ENCODE measurements around the gene HACD3.
"Not testable (repeated sequence)": the region's sequence is repeated elsewhere in the genome, so short reads cannot be mapped to it uniquely, and the experiment has no call there.

HACD3 gene

DNA sequence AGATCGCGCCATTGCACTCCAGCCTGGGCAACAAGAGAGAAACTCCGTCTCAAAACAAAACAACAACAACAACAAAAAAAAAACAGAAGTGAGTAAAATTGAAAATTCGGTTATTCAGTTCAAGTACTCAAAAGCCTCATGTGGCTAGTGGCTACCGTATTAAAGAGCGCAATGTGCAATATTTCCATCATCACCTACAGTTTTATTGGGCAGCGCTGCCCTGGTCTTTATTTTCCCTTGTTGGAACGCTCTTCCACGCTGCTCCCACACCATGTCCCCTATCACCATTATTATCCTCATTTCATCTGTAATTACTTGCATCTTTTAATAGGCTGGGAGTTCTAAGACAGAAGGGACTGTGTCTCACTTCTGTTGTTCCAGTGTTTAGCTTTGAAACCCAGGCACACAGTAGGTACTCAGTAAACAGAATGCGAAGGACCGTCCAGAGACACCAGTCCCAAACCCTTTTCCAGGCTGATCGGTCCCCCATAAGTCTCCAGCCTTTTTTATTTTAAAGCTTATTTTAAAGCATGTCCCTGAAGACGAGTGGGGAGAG, 423 bp upstream of the HACD3 start:
- Mint-ChIP-seq H3K4me1 (peaks cover 38% of the 10 kb centered on the region), H3K4me3 (peak overlapping the region; percentile 84), H3K36me3 (ENCODE audit: low read depth) (peaks cover 12% of the 10 kb centered on the region), H3K27me3 (no peaks in the 10 kb centered on the region), H3K27ac (peak overlapping the region; percentile 84), H3K9me3 (no peaks in the 10 kb centered on the region)
- DNase-seq (no peak), ATAC-seq (no peak)

DNA sequence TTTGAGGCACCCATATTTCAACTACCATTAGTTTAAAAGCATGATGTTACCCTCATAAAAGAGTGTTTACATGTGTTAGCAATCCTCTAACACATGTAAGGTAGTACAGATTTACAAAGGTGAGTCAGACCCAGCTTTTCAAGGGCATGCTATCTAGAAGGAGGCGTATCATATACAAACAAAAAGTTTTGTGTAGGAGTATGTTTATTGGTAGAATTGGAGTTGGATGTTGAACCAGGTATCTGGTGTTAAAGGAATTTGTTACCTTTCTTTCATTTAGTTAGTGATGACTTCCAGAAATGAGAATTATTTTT, 2.4 kb downstream of the HACD3 start:
- ATAC-seq (no peak), DNase-seq (no peak)
- H3K36me3 Mint-ChIP-seq (ENCODE audit: low read depth), result peaks cover 19% of the 10 kb centered on the region
- no peaks in the 10 kb centered on the region for H3K27me3 Mint-ChIP-seq
- H3K9me3 Mint-ChIP-seq, result no peaks in the 10 kb centered on the region
- no peak overlapping the region for H3K27ac Mint-ChIP-seq
- peak overlapping the region; percentile 84 for H3K4me3 Mint-ChIP-seq
- peaks cover 40% of the 10 kb centered on the region for H3K4me1 Mint-ChIP-seq

DNA sequence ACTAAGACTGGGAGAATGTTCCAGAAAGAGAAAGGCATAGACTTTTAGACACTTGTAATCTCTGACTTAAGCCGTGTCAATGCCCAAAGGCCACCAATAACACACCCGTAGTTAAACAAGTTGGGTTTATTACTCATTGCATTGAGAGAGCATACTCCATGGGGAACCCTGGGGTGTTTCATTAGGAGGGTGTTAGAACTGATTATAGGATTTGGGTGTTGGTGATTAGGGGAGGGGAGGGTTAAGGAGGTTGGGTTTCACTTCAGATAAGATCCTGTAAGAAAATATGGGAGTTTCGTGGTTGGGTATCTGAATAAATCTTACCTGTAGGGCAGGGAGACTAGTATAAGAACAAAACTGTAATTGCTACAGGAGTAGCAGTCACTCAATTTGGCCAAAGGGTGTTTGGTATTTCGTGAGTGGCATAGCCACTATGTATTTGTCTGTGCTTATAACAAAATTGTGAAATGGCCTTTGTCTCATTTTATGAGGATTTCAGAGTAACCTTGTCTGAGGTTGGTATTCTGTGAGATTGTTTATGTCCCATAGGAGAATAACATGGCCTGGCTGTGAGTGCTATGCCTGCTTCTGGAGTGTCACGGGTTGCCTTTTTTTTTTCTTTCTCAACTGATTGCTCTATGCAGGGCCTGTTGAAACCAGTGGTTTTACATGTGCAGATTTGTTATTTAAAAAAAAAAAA, 2.9 kb downstream of the HACD3 start:
- H3K36me3 Mint-ChIP-seq (ENCODE audit: low read depth), result peaks cover 21% of the 10 kb centered on the region
- H3K4me3 Mint-ChIP-seq, result no peak overlapping the region
- DNase-seq (no peak), ATAC-seq (no peak)
- H3K27me3 Mint-ChIP-seq, result no peaks in the 10 kb centered on the region
- no peaks in the 10 kb centered on the region for H3K9me3 Mint-ChIP-seq
- peaks cover 40% of the 10 kb centered on the region for H3K4me1 Mint-ChIP-seq
- no peak overlapping the region for H3K27ac Mint-ChIP-seq

DNA sequence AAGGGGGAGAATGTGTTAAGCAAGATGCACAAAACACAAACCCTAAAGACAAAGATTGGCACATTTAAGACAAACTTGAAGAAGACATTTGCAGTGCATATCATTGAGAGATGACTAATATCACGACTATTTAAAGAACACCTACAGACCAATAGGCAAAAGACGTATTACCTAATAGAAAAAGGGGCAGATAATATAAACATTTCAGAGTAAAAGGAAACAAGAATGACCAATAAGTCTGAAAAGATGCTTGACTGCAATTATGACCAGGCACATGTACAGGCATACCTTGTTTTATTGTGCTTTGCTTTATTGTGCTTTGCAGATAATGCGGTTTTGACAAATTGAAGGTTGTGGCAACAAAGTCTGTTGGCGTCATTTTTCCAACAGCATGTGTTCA, 4.9 kb downstream of the HACD3 start:
- H3K36me3 Mint-ChIP-seq (ENCODE audit: low read depth), result peaks cover 21% of the 10 kb centered on the region
- ATAC-seq (no peak), DNase-seq (no peak)
- H3K27me3 Mint-ChIP-seq, result no peaks in the 10 kb centered on the region
- H3K27ac Mint-ChIP-seq, result no peak overlapping the region
- no peaks in the 10 kb centered on the region for H3K9me3 Mint-ChIP-seq
- H3K4me3 Mint-ChIP-seq, result no peak overlapping the region
- peaks cover 34% of the 10 kb centered on the region for H3K4me1 Mint-ChIP-seq

DNA sequence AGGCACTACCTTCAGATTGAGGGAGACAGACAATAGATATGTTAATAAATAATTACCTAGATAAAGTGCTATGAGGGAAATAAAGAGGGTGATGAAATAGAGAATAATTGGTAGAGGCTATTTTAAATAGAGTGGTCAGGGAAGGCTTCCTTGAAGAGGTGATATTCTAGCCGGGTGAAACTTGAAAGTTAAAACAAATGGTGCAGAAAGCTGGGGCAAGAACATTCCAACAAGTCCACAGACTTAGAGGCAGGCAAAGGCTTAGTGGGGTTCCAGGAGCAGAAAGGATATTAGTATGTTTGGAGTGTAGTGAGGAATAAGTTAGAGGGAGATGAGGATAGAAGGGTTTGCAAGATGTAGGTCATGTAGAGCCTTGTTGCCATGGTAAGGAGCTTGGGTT, 10.1 kb downstream of the HACD3 start:
- Mint-ChIP-seq H3K36me3 (ENCODE audit: low read depth) (peaks cover 9% of the 10 kb centered on the region), H3K27me3 (no peaks in the 10 kb centered on the region), H3K4me1 (no peaks in the 10 kb centered on the region), H3K4me3 (no peak overlapping the region), H3K27ac (no peak overlapping the region), H3K9me3 (no peaks in the 10 kb centered on the region)
- ATAC-seq, result no peak
- DNase-seq, result no peak

DNA sequence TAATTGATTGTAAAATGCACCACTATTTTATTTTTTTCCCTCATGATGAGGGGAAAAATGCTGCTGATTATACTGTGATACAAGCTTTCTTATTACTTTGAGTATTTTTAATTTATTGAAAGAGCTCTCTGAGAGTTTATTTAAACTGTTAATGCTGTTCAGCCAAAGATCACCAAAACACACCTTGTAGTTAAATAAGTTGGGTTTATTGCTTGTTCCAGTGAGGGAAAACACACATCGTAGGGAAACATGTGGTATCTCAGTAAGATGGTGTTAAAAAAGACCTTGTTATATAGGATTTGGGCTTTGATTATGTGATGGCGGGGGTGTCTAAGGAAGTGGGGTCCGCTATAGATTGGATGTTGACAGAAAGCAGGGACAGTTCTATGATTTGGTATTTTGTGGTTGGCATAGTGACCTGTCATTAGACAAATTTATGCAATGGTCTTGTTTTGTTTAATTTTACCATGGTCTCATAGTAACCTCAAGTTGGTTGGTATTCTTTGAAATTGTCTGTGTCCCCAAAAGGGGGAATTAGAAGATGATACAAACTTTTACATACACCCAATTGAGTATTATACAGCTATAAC, 11.1 kb downstream of the HACD3 start:
- Mint-ChIP-seq H3K4me3 (no peak overlapping the region), H3K27me3 (no peaks in the 10 kb centered on the region), H3K36me3 (ENCODE audit: low read depth) (peaks cover 5% of the 10 kb centered on the region), H3K9me3 (no peaks in the 10 kb centered on the region), H3K27ac (no peak overlapping the region), H3K4me1 (no peaks in the 10 kb centered on the region)
- ATAC-seq (no peak), DNase-seq (no peak)

DNA sequence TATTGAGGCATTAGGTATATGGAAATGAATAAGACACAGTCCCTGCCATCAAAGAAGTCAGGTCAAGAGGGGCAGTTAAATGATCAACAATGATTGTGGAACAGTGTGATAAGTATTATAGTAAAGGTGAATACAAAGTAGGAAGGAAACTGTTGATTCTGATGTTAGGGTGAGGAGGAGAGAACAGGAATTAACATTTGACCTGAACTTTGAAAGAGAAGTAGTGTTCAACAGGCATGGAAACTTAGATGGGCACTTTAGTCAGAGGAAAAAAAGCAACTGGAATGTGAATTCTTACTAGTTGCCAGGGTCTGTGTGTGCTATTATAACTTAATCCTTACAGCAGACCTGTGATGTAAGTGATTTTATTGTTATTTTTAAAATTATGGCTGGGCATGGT, 17.6 kb downstream of the HACD3 start:
- Mint-ChIP-seq H3K4me3 (no peak overlapping the region), H3K4me1 (peaks cover 18% of the 10 kb centered on the region), H3K36me3 (ENCODE audit: low read depth) (peaks cover 8% of the 10 kb centered on the region), H3K27me3 (no peaks in the 10 kb centered on the region), H3K27ac (no peak overlapping the region), H3K9me3 (no peaks in the 10 kb centered on the region)
- DNase-seq (no peak), ATAC-seq (no peak)

DNA sequence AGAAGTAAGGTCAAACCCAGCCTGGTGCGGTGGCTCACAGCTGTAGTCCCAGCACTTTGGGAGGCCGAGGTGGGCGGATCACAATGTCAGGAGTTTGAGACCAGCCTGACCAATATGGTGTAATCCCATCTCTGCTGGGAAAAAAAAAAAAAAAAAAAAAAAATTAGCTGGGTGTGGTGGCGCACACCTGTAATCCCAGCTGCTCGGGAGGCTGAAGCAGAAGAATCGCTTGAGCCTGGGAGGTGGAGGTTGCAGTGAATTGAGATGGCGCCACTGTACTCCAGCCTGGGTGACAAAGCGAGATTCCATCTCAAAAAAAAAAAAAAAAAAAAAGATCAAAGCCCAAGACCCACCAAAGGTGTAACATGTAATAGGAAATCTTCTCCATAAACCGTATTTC, 19.0 kb downstream of the HACD3 start:
- H3K4me3 Mint-ChIP-seq, H3K27ac Mint-ChIP-seq, ATAC-seq, H3K9me3 Mint-ChIP-seq, H3K27me3 Mint-ChIP-seq, DNase-seq: not testable (repeated sequence)
- peaks cover 18% of the 10 kb centered on the region for H3K4me1 Mint-ChIP-seq
- peaks cover 18% of the 10 kb centered on the region for H3K36me3 Mint-ChIP-seq (ENCODE audit: low read depth)

DNA sequence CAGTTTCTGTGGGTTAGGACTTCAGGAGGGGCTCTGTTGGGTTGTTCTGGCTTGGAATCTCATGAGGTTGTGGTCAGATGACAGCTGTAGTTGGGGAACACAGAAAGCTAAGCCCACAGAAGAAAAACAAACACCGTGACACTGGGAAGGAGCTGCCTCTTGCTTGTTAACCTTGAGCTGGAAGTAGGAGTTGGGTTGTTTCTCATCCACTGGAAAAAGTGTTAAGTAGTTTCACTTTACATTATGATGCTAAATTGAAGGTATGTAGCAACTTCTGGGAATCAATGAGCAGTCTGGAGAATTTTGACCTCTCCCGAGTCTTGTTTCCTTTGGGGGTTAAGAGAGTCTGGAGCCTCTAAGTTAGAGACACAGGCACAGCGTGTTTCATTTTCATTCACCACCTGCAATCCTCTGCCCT, 20.4 kb downstream of the HACD3 start:
- ATAC-seq (no peak), DNase-seq (no peak)
- Mint-ChIP-seq H3K27me3 (no peaks in the 10 kb centered on the region), H3K27ac (no peak overlapping the region), H3K9me3 (no peaks in the 10 kb centered on the region), H3K36me3 (ENCODE audit: low read depth) (peaks cover 27% of the 10 kb centered on the region), H3K4me3 (no peak overlapping the region), H3K4me1 (peaks cover 18% of the 10 kb centered on the region)

DNA sequence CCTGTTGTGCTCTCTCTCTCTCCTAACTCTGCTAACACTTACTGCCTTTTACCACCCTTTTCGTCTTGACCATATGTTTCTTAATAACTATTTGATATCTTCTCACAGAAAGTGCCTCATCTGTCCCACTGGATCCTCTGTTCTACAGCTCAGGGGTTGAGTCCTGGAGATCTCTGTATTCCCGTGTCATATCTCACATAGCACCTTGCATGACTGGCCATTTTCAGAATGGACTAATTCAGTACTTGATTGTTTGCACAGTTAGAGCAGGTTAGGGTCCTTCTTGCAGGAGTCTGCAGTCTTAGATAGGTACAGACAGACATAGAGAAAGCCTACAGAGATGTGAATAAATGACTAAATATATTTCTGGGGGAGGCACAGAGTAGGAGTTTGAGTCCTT, 20.9 kb downstream of the HACD3 start:
- no peak overlapping the region for H3K27ac Mint-ChIP-seq
- peaks cover 27% of the 10 kb centered on the region for H3K36me3 Mint-ChIP-seq (ENCODE audit: low read depth)
- no peak for DNase-seq
- peaks cover 18% of the 10 kb centered on the region for H3K4me1 Mint-ChIP-seq
- H3K4me3 Mint-ChIP-seq, result no peak overlapping the region
- no peaks in the 10 kb centered on the region for H3K9me3 Mint-ChIP-seq
- no peaks in the 10 kb centered on the region for H3K27me3 Mint-ChIP-seq
- no peak for ATAC-seq

DNA sequence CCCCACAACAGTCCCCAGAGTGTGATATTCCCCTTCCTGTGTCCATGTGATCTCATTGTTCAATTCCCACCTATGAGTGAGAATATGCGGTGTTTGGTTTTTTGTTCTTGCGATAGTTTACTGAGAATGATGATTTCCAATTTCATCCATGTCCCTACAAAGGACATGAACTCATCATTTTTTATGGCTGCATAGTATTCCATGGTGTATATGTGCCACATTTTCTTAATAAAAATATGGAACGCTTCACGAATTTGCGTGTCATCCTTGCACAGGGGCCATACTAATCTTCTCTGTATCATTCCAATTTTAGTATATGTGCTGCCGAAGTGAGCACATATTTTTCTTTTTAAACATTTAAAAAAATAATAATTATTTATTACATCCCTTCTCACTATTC, 22.6 kb downstream of the HACD3 start:
- peaks cover 29% of the 10 kb centered on the region for H3K36me3 Mint-ChIP-seq (ENCODE audit: low read depth)
- not testable (repeated sequence) for DNase-seq, H3K9me3 Mint-ChIP-seq, ATAC-seq, H3K27ac Mint-ChIP-seq, H3K27me3 Mint-ChIP-seq, H3K4me3 Mint-ChIP-seq
- H3K4me1 Mint-ChIP-seq, result peaks cover 16% of the 10 kb centered on the region

DNA sequence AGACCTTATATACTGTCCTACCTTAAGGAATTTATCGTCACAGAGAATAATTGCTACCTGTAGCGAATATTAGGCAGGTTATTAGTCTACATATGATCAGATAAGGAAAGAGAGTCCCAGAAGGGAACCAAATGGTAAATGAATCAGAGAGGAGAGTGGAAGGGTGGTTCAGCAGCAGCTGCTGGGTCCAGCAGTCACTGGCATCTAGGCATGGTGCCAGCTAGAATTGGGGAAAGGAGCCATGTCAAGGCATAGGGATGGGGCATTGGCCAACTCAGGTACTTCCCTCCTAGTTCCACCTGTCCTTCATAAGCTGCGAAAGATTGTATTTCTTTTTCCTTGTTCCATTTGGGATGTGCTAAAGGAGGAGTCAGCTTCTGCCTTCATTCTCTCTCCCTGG, 23.4 kb downstream of the HACD3 start:
- Mint-ChIP-seq H3K9me3 (no peaks in the 10 kb centered on the region), H3K4me3 (no peak overlapping the region), H3K36me3 (ENCODE audit: low read depth) (peaks cover 37% of the 10 kb centered on the region), H3K4me1 (peaks cover 16% of the 10 kb centered on the region), H3K27ac (no peak overlapping the region), H3K27me3 (no peaks in the 10 kb centered on the region)
- DNase-seq (no peak), ATAC-seq (no peak)

DNA sequence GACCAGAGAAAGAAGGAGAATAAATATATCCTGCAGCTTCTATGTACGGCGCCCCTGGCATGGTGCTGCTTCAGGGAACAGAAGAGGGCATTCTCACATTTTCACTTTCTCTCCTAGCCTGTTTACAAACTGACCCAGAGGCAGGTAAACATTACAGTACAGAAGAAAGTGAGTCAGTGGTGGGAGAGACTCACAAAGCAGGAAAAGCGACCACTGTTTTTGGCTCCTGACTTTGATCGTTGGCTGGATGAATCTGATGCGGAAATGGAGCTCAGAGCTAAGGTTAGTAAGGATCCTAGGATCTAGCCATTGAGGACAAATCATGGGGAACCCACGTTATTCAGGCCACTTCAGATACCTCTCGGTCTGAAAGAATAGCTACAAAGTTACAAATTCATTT, 26.4 kb downstream of the HACD3 start:
- DNase-seq (no peak), ATAC-seq (no peak)
- no peak overlapping the region for H3K4me3 Mint-ChIP-seq
- H3K27ac Mint-ChIP-seq, result no peak overlapping the region
- H3K4me1 Mint-ChIP-seq, result no peaks in the 10 kb centered on the region
- no peaks in the 10 kb centered on the region for H3K9me3 Mint-ChIP-seq
- no peaks in the 10 kb centered on the region for H3K27me3 Mint-ChIP-seq
- H3K36me3 Mint-ChIP-seq (ENCODE audit: low read depth), result peaks cover 52% of the 10 kb centered on the region

DNA sequence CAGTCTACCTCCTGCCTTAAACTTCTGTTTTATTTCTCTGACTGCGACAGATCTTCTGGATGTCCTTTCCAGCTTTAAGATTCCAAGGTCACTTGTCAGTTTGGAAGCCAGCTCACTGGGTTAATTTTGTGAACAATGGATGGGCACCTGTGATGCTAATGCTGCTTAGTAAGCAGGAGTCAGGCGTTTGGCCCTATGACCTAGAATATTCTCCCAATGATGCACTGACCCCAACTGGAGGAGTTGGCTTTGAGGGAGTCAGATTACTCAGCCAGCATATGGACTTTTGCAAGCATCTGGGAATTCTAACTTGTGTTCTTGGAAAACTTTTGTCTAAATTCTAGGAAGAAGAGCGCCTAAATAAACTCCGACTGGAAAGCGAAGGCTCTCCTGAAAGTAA, 28.1 kb downstream of the HACD3 start:
- DNase-seq (no peak), ATAC-seq (no peak)
- Mint-ChIP-seq H3K27ac (no peak overlapping the region), H3K36me3 (ENCODE audit: low read depth) (peaks cover 49% of the 10 kb centered on the region), H3K9me3 (no peaks in the 10 kb centered on the region), H3K4me1 (no peaks in the 10 kb centered on the region), H3K27me3 (no peaks in the 10 kb centered on the region), H3K4me3 (no peak overlapping the region)

DNA sequence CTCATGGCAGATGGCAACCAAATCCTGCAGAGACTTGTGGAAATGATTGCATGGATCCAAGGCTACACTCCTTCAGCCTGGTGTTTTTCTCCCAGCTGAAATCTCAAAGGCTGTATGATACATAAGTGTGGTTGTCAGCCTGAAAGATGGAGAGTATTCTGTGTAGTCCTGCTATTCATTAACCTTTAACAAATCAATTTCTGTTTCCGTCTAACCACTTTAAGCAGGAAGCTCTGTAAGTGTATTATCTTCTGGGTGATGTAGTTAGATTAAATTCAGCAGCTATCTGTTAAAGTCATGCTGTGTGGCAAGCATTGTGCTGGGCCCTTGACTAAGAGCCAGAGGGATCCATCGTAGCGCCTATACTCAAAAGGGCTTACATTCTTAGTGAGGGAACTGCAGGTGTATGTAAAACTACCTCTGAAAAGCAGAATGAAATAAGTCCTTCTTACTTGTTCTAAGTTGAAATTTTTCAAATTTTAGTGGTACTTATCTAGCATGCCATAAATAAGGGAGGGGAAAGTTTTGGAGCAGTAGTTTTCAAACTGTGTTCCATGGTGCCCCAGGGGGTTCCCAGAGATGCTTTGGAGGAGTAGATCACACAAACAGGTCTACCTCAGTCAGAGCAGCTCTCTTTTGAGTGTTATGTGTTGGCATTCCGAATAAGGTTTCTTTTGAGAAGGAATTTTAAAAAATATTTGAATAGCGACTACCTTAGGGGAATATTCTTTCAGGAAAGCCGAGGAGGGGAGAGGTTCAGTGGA, 28.9 kb downstream of the HACD3 start:
- no peak overlapping the region for H3K4me3 Mint-ChIP-seq
- no peaks in the 10 kb centered on the region for H3K27me3 Mint-ChIP-seq
- ATAC-seq (no peak), DNase-seq (no peak)
- H3K4me1 Mint-ChIP-seq, result no peaks in the 10 kb centered on the region
- no peaks in the 10 kb centered on the region for H3K9me3 Mint-ChIP-seq
- H3K27ac Mint-ChIP-seq, result no peak overlapping the region
- H3K36me3 Mint-ChIP-seq (ENCODE audit: low read depth), result peaks cover 48% of the 10 kb centered on the region

Data from activated naive CD8-positive, alpha-beta T cell treated with anti-CD3 and anti-CD28 coated beads, Interleukin-2, amount 50 U/mL, for 24 hours (primary cell).